Umbilical cord (tissue), 2 donors: ENCODE results near the gene LRRC58. TPM values are rescaled to one million over a fixed set of nuclear protein-coding genes. Genes with fewer than 3 reads are reported as not detected.
A peak's percentile ranks its signal among the peaks of the same experiment; 100 is the strongest.
"Not testable (repeated sequence)": the region's sequence is repeated elsewhere in the genome, so short reads cannot be mapped to it uniquely, and the experiment has no call there.

Experiments
- DNase-seq: peaks from one replicate; pipeline ENCODE4 v3.0.0-alpha.2; 2015; ENCODE audit warnings: low spot score
- total RNA-seq: library from RNA; depleted of rRNA; stranded (reverse); fragments of >200 nt; gene quantifications from one replicate; pipeline ENCODE4 v1.2.3, GENCODE V29; 2014; ENCODE audit warnings: low replicate concordance; ENCODE audit not compliant: insufficient read depth

LRRC58 gene
- total RNA-seq, result 31.8 TPM

- peak; percentile 97 for DNase-seq
Observed at GRCh38 chr3:120348991-120349854, at the start of gene LRRC58. TSS of gene LRRC58 (minus strand) at chr3:120349354. CDS start at chr3:120349243, 111 bp downstream.

GRCh38 chr3:120396469-120396868, 47.3 kb upstream of the LRRC58 start:
- no peak for DNase-seq

GRCh38 chr3:120394347-120394746, 45.2 kb upstream of the LRRC58 start:
- DNase-seq, result no peak

- DNase-seq, result no peak
Observed at GRCh38 chr3:120393761-120394160, 44.6 kb upstream of the LRRC58 start.

GRCh38 chr3:120393243-120393642, 44.1 kb upstream of the LRRC58 start:
- no peak for DNase-seq

GRCh38 chr3:120382941-120383447, 33.8 kb upstream of the LRRC58 start:
- DNase-seq, result no peak

- no peak for DNase-seq
Observed at GRCh38 chr3:120381503-120381902, 32.3 kb upstream of the LRRC58 start.

GRCh38 chr3:120377948-120378347, 28.8 kb upstream of the LRRC58 start:
- not testable (repeated sequence) for DNase-seq

- DNase-seq, result no peak
Observed at GRCh38 chr3:120370463-120370862, 21.3 kb upstream of the LRRC58 start.

GRCh38 chr3:120369037-120369467, 19.9 kb upstream of the LRRC58 start:
- DNase-seq, result no peak

- no peak for DNase-seq
Observed at GRCh38 chr3:120368172-120368571, 19.0 kb upstream of the LRRC58 start.

GRCh38 chr3:120364821-120365220, 15.7 kb upstream of the LRRC58 start:
- DNase-seq, result no peak

GRCh38 chr3:120364101-120364500, 14.9 kb upstream of the LRRC58 start:
- no peak for DNase-seq

- no peak for DNase-seq
Observed at GRCh38 chr3:120357807-120358206, 8.7 kb upstream of the LRRC58 start.

- DNase-seq, result no peak
Observed at GRCh38 chr3:120355486-120355885, 6.3 kb upstream of the LRRC58 start.

GRCh38 chr3:120353463-120353862, 4.3 kb upstream of the LRRC58 start:
- no peak for DNase-seq

GRCh38 chr3:120352017-120352416, 2.9 kb upstream of the LRRC58 start:
- no peak for DNase-seq

- DNase-seq, result peak; percentile 67
Observed at GRCh38 chr3:120350401-120350941, 1.3 kb upstream of the LRRC58 start.

- DNase-seq, result no peak
Observed at GRCh38 chr3:120349855-120350125, 636 bp upstream of the LRRC58 start.

GRCh38 chr3:120348065-120348990, 826 bp downstream of the LRRC58 start:
- peak; percentile 26 for DNase-seq

- peak; percentile 44 for DNase-seq
Observed at GRCh38 chr3:120344349-120344748, 4.8 kb downstream of the LRRC58 start.
